HFFc6 (cell line): ENCODE data around the gene TSPAN8. TPM values are rescaled to one million over a fixed set of nuclear protein-coding genes. Genes with fewer than 3 reads are reported as not detected.

Source experiments
- DNase-seq: peaks from one replicate; pipeline ENCODE4 v3.0.0-alpha.2; 2018
- H3K27ac Mint-ChIP-seq: 2 replicates; pipeline ENCODE4 v1.8.0; 2020; ENCODE audit warnings: mild to moderate bottlenecking, mixed read lengths
- H3K27me3 Mint-ChIP-seq: 2 replicates; pipeline ENCODE4 v1.8.0; 2021; ENCODE audit warnings: mild to moderate bottlenecking, moderate library complexity, mixed read lengths; ENCODE audit not compliant: insufficient read depth
- H3K36me3 Mint-ChIP-seq: 2 replicates; pipeline ENCODE4 v1.8.0; 2021; ENCODE audit warnings: low read depth, mixed read lengths
- H3K4me1 Mint-ChIP-seq: 2 replicates; pipeline ENCODE4 v1.8.0; 2020; ENCODE audit warnings: low read depth, mixed read lengths
- H3K4me3 Mint-ChIP-seq: 2 replicates; pipeline ENCODE4 v1.8.0; 2020; ENCODE audit warnings: mild to moderate bottlenecking, moderate library complexity, mixed read lengths
- H3K9me3 Mint-ChIP-seq: 2 replicates; pipeline ENCODE4 v1.8.0; 2020; ENCODE audit warnings: mild to moderate bottlenecking, mixed read lengths
- CTCF ChIP-seq: fragments of 200-600 bp; sonication (generic); IDR thresholded peaks from 2 replicates; pipeline ENCODE4 v1.5.0; 2021; ENCODE audit warnings: antibody characterized with exemption, mild to moderate bottlenecking
- total RNA-seq, 6 experiments: library from RNA; stranded (reverse); fragmentation: NEBNext Ultra II Directional; extraction: Animal tissue kit (Norgen Biotek cat#: 25700); gene quantifications; 2 replicates in 1 of 6; 3 replicates in 5 of 6; pipeline ENCODE4 v1.2.3, GENCODE V29; 2021

Gene TSPAN8
- total RNA-seq, 6 experiments from 2014 or later, result not detected

- no peak for DNase-seq
- no peaks in the 10 kb centered on the region for H3K36me3 Mint-ChIP-seq
- no peak for TF ChIP-seq CTCF
- H3K27ac Mint-ChIP-seq, result no peak overlapping the region
- no peaks in the 10 kb centered on the region; the same call in 1 of the 2 replicates for H3K27me3 Mint-ChIP-seq
- H3K9me3 Mint-ChIP-seq, result peaks cover 33% of the 10 kb centered on the region
- no peaks in the 10 kb centered on the region for H3K4me1 Mint-ChIP-seq
- no peak overlapping the region for H3K4me3 Mint-ChIP-seq
Observed at GRCh38 chr12:71085575-71085974, 72.2 kb downstream of the TSPAN8 start.

- no peak overlapping the region for H3K27ac Mint-ChIP-seq
- H3K27me3 Mint-ChIP-seq, result no peaks in the 10 kb centered on the region
- DNase-seq, result no peak
- no peak for TF ChIP-seq CTCF
- no peaks in the 10 kb centered on the region for H3K4me1 Mint-ChIP-seq
- no peaks in the 10 kb centered on the region for H3K36me3 Mint-ChIP-seq
- H3K9me3 Mint-ChIP-seq, result peaks cover 22% of the 10 kb centered on the region
- no peak overlapping the region for H3K4me3 Mint-ChIP-seq
Observed at GRCh38 chr12:71075743-71076142, 82.1 kb downstream of the TSPAN8 start.

Other genes with a start within 250 kb of the TSPAN8 start
- 1 to 10 TPM in 1 of 6 experiments, under 1 TPM in 5; 0.40 to 1.1 (median 0.48) TPM for gene PTPRR, start 237.3 kb downstream of the TSPAN8 start, total RNA-seq